T47D (cell line): ENCODE measurements around the gene NHEJ1.
A peak's percentile ranks its signal among the peaks of the same experiment; 100 is the strongest.
"Not testable (repeated sequence)": the region's sequence is repeated elsewhere in the genome, so short reads cannot be mapped to it uniquely, and the experiment has no call there.

Source experiments
- DNase-seq, 2 experiments: peaks; one replicate each; pipeline versions ENCODE4 v3.0.0 to v3.0.0-alpha.2; 2011 to 2012; ENCODE audit warnings: low read depth in 1 of 2, low spot score in 1 of 2
- JUND ChIP-seq: IDR thresholded peaks from 2 replicates; pipeline ENCODE4 v1.6.1; 2012; ENCODE audit warnings: low read depth
- in situ Hi-C: cut with HindIII; loops from 2 replicates; pipeline ENCODE4 v1.10.0; 2016; ENCODE audit warnings: low sequenced_read_pairs, low pct_unique_long_range_greater_than_20kb

The NHEJ1 gene

DNA sequence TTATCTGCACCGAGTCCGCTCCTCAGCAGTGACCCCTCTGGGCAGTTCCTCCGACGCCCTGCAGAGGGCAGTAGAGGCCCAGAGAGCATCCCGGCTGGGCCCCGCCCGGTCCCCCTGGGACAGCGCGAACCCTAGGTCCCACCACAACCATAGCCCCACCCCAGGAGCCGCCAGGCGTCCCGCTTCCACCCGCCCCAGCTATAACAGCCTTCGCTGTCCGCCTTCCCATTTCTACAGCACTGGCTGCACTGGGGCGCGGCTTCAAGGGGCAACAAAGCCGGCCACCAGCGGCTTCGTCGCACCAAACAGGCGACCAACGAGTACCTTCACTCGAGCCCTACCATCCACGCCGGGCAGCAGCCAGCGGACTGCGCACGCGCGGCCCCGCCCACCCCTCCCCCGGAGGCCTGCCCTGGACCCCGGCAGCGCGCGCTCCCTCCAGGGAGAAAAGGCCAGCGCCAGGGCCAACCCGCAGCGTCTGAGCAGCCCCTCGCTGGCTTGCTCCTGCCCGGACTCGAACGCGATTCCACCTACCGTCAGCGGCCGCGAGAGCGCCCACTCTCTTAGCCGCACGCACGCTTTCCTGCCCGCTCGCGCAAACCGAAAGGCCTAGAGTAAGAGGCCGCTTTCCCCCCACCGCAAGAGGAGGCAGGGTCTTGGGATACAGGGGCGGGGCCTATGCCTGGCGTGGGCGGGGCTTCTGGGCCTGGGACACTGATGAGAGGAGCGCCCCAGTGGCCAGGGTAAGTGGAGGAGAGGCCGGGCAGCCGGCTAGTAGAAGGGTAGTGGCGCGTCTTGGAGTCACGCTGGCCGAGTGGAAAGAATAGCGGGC is at the start of gene NHEJ1:
Gene NHEJ1 (minus strand): TSS at position 630 of the 832 bp plus-strand sequence. CDS start 2,453 bp downstream, outside the sequence.
- DNase-seq, result peak; percentile 83 to 95
- in situ Hi-C loops, result no loop called here

DNA sequence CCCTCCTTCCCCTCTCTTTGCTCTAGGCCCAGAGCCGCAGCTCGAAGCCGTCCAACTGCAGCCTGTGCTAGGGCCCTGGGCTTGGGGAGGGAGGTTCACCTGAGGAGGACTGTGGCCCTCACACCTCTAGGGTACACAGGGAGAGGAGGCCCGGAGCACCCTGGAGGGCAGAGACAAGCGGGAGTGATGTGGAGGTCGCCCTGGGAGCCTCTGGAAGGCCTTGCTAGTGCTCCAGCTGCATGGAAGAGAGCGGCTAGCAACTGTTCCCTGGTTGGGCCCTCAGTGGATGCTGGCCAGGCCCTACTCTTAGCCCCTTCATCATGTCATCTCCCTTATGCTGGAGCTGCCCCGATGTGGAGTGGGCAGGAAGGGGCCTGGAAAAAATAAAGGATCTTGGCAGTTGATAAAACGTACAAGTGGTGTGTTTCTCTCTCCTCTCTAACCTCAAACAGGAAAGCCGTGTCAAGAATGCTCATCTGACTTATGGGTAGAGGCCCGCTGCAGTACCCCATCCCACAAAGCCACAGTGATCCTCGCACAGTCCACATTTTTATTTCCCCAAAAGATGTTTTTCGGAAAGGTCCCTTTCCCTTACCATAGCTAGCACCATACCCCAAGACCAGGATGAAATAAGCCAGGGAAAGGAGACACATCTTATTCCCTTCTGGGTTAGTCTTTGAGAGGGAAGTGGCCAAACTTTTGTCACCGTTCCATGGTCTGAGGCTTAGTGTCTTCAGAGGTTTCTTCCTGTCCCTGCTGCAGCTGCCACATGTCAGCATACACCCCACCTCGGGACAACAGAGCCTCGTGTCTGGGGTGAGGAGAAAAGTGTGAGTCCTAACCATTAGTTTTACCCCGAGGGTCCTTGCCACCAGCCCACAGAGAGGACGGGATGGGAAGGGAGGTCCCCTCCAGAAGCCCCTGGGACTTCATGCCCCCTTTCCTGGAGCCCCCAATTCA is 48.9 kb upstream of the NHEJ1 start:
- no peak for DNase-seq
- in situ Hi-C loops, result no loop called here
- no peak for TF ChIP-seq JUND

More for the DNA sequence above, at the start of gene NHEJ1:
- TF ChIP-seq JUND, result no peak

DNA sequence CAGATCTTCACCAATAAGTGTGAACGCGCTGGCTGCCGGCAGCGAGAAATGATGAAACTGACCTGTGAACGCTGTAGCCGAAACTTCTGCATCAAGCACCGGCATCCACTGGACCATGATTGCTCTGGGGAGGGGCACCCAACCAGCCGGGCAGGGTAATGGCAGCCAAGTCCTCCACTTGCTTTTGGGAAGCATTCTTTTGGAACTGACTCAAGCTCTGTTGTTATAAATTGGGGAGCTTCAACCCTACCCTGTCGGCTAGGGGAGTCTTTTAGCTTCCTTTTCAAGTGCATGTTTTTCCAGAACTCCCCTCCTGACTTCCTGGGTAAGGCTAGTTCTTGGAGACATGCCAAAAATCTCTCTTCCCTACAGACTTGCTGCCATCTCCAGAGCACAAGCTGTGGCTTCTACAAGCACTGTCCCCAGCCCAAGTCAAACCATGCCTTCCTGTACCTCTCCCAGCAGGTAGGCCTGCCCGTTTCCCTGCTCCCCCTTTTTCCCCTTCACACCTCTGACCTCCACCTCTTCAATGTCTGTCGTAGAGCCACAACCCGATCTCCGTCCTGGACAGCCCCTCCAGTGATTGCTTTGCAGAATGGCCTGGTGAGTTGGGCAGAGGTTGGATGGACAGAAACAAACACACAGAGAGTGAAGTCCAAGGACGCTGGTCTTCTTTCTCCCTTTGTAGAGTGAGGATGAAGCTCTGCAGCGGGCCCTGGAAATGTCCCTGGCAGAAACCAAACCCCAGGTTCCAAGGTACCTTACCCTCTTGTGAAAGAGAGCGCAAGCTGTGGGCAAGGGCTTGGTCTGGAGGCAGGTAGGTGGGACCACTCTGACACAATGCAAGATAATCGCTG is 47.5 kb upstream of the NHEJ1 start:
- DNase-seq, result peak in 1 of 2 experiments; percentile 11
- in situ Hi-C loops, result no loop called here
- no peak for TF ChIP-seq JUND

DNA sequence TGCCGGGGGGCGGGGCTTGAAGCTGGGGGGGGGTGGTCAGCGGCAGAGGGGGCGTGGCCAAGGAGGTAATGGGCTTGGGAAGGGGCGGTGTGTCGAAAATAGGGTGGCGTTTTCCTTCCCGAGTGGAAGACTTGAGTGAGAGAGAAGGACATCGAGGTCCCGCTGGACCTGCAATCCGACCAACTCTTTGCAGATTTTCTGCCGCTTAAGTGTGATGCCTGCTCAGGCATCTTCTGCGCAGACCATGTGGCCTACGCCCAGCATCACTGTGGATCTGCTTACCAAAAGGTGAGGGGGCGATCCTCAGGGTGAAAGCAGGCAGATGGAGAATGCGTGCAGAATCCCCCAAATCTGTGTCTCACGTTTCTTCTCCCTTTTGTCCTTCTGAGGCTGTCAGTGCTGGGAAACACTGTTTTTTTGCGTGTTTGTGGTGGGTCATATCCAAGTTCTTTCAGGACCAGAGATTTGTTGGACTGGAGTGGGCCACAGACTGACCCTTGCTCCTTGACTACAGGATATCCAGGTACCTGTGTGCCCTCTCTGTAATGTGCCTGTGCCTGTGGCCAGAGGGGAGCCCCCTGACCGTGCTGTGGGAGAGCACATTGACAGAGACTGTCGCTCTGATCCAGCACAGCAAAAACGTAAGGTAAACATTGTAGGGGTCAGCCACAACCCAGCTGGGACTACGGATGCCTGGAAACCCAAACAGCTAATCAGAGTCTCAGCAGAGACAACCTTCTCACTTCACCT is 46.7 kb upstream of the NHEJ1 start:
- DNase-seq, result no peak
- in situ Hi-C loops, result no loop called here
- TF ChIP-seq JUND, result no peak

GRCh38 chr2:219206328-219207133 is 45.9 kb upstream of the NHEJ1 start, which contains the start of gene ZFAND2B:
Gene ZFAND2B, plus strand, starts transcription at chr2:219206782. Its CDS starts 206 bp downstream, at chr2:219206988.
- in situ Hi-C loops, result no loop called here
- DNase-seq, result peak; percentile 85 to 93
- no peak for TF ChIP-seq JUND

DNA sequence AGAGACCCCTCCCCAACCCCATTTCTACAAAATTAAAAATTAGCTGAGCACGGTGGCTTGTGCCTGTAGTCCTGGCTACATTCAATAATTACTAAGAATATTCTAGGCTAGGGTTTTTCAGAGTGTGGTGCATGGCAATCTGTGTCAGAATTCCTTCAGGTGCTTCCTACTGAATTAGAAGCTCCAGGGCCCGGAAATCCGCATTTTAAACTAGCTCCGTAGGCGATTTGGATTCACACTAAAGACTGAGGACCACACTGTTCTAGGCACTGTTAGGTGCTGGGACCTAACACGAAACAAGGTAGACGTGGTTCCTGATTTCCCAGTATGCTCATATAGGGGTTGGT is 45.3 kb upstream of the NHEJ1 start:
- in situ Hi-C loops, result no loop called here
- DNase-seq, result no peak
- no peak for TF ChIP-seq JUND

DNA sequence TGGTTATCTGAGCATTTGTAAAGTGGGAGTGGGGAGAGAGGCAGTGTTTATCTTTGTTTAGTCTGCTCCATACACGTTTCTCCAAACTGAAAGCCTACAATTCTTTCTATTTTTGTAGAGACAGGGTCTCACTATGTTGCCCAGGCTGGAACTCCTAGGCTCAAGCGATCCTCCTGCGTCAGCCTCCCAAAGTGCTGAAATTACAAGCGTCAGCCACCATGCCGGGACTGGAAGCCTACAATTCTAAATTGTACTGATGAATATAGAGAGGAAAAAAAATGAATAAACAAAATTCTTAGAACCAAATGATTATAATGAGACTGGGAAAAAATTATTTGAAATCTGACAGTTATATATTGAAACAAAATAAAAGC is 44.5 kb upstream of the NHEJ1 start:
- DNase-seq, result no peak
- no peak for TF ChIP-seq JUND
- in situ Hi-C loops, result no loop called here

GRCh38 chr2:219204425-219205164 is 44.0 kb upstream of the NHEJ1 start:
- in situ Hi-C loops, result no loop called here
- no peak for TF ChIP-seq JUND
- DNase-seq, result no peak

DNA sequence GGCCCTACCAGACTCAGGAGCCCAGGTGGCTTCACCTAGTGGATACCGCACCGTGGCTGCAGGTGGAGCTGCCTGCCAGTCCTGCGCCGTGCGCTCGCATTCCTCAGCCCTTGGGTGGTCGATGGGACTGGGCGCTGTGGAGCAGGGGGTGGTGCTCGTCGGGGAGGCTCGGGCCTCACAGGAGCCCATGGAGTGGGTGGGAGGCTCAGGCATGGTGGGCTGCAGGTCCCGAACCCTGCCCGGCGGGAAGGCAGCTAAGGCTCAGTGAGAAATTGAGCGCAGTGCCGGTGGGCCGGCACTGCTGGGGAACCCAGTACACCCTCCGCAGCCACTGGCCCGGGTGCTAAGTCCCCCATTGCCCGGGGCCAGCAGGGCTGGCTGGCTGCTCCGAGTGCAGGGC is 40.7 kb upstream of the NHEJ1 start:
- DNase-seq, in situ Hi-C loops: not testable (repeated sequence)

- DNase-seq, in situ Hi-C loops: not testable (repeated sequence)
Measured at GRCh38 chr2:219200502-219201326, 40.1 kb upstream of the NHEJ1 start.
